A549 (cell line): Measurements from ENCODE around the gene MAP4K2. TPM values are rescaled to one million over a fixed set of nuclear protein-coding genes. Genes with fewer than 3 reads are reported as not detected.

Source experiments
- ATAC-seq, 2 experiments: fragments of 200-7000 bp in 1 of 2; fragments of >200 bp in 1 of 2; cut with Nextera tagmentation in 1 of 2; cut with Tn5 transposase in 1 of 2; 3 replicates each; pipeline versions ENCODE4 v1.8.0 to v1.9.1; 2018 to 2020; ENCODE audit warnings: mild to moderate bottlenecking in 1 of 2, moderate library complexity in 1 of 2
- CTCF ChIA-PET: fragments of 300-600 bp; sonication (Branson Sonifier 250); formaldehyde crosslinking; extraction: SDS; loops from one replicate; lab custom pipeline; 2021; ENCODE audit warnings: antibody characterized with exemption, inconsistent platforms; lab: Yijun Ruan, JAX
- POLR2A ChIA-PET: fragments of 350-600 bp; formaldehyde crosslinking; extraction: SDS; loops from one replicate; lab custom pipeline; 2021; ENCODE audit warnings: antibody characterized with exemption, inconsistent platforms; lab: Yijun Ruan, JAX
- DNase-seq, 2 experiments: peaks; one replicate each; pipeline versions ENCODE4 v3.0.0 to v3.0.0-alpha.2; 2011 to 2016; ENCODE audit warnings: low read depth in 1 of 2, low spot score in 1 of 2
- FAIRE-seq: peaks from 2 replicates; lab custom pipeline; 2011; peaks lifted over from hg19 to GRCh38; lab: Jason Lieb, UNC
- H3K27ac ChIP-seq, 2 experiments: fragments of >200 bp; sonication (Bioruptor Twin); formaldehyde crosslinking; 3 replicates each; pipeline ENCODE4 v1.5.1; 2016 to 2017
- H3K4me1 ChIP-seq: fragments of >200 bp; sonication (Bioruptor Twin); formaldehyde crosslinking; 3 replicates; pipeline ENCODE4 v1.6.1; 2016
- H3K4me2 ChIP-seq: fragments of >200 bp; sonication (Bioruptor Twin); formaldehyde crosslinking; 3 replicates; pipeline ENCODE4 v1.6.1; 2016
- H3K4me3 ChIP-seq: fragments of >200 bp; sonication (Bioruptor Twin); formaldehyde crosslinking; 3 replicates; pipeline ENCODE4 v1.5.1; 2016
- H3K9me3 ChIP-seq: fragments of >200 bp; sonication (Bioruptor Twin); formaldehyde crosslinking; 3 replicates; pipeline ENCODE4 v1.6.1; 2016
- CBX8 ChIP-seq: fragments of 200-600 bp; sonication (generic); IDR thresholded peaks from 2 replicates; pipeline ENCODE4 v1.6.1; 2016
- CEBPB ChIP-seq, 2 experiments: fragments of >200 bp in 1 of 2; sonication (Bioruptor Twin) in 1 of 2; formaldehyde crosslinking in 1 of 2; IDR thresholded peaks; 2 replicates each; pipeline ENCODE4 v1.6.1; 2012 to 2016
- CHD2 ChIP-seq: fragments of 150-350 bp; IDR thresholded peaks from 2 replicates; pipeline ENCODE4 v1.6.1; 2014; ENCODE audit warnings: low read length; ENCODE audit not compliant: partially characterized antibody
- FOSB ChIP-seq: fragments of 250-450 bp; sonication (Bioruptor Pico); IDR thresholded peaks from 2 replicates; pipeline ENCODE4 v1.5.0; 2020; ENCODE audit warnings: mild to moderate bottlenecking, moderate library complexity
- FOXS1 ChIP-seq: fragments of 250-450 bp; sonication (Bioruptor Pico); IDR thresholded peaks from 2 replicates; pipeline ENCODE4 v1.5.0; 2020; ENCODE audit warnings: mild to moderate bottlenecking, moderate library complexity
- GATA3 ChIP-seq: IDR thresholded peaks from 2 replicates; pipeline ENCODE4 v1.6.1; 2012; ENCODE audit warnings: borderline replicate concordance
- HEYL ChIP-seq: fragments of 250-450 bp; sonication (Bioruptor Pico); IDR thresholded peaks from 2 replicates; pipeline ENCODE4 v1.8.0; 2021; ENCODE audit warnings: mild to moderate bottlenecking, moderate library complexity
- HOXA7 ChIP-seq: fragments of 250-450 bp; sonication (Bioruptor Pico); IDR thresholded peaks from 2 replicates; pipeline ENCODE4 v1.5.0; 2020; ENCODE audit warnings: mild to moderate bottlenecking, moderate library complexity
- HOXB5 ChIP-seq: fragments of 250-450 bp; sonication (Bioruptor Pico); IDR thresholded peaks from 2 replicates; pipeline ENCODE4 v1.5.0; 2020; ENCODE audit warnings: mild to moderate bottlenecking, moderate library complexity
- JUNB ChIP-seq: fragments of >200 bp; sonication (Bioruptor Twin); formaldehyde crosslinking; IDR thresholded peaks from 2 replicates; pipeline ENCODE4 v1.6.1; 2016
- KDM1A ChIP-seq: fragments of 200-600 bp; sonication (generic); IDR thresholded peaks from 2 replicates; pipeline ENCODE4 v1.6.1; 2016; ENCODE audit warnings: low read depth, mild to moderate bottlenecking
- KDM5A ChIP-seq: fragments of 200-600 bp; sonication (generic); IDR thresholded peaks from 2 replicates; pipeline ENCODE4 v1.6.1; 2016; ENCODE audit warnings: antibody characterized with exemption, mild to moderate bottlenecking
- MAZ ChIP-seq: fragments of 150-350 bp; IDR thresholded peaks from 2 replicates; pipeline ENCODE4 v1.6.1; 2014; ENCODE audit warnings: antibody characterized with exemption, low read depth, low read length, borderline replicate concordance
- NR3C1 ChIP-seq: fragments of >200 bp; sonication (Bioruptor Twin); formaldehyde crosslinking; IDR thresholded peaks from 3 replicates; pipeline ENCODE4 v1.6.1; 2017
- POLR2A ChIP-seq: IDR thresholded peaks from 2 replicates; pipeline ENCODE4 v1.6.1; 2012; ENCODE audit warnings: mild to moderate bottlenecking, low read length
- RAD21 ChIP-seq, 2 experiments: fragments of >200 bp in 1 of 2; sonication (Bioruptor Twin) in 1 of 2; formaldehyde crosslinking in 1 of 2; IDR thresholded peaks in 1 of 2; conservative IDR thresholded peaks in 1 of 2; 2 replicates in 1 of 2; 3 replicates in 1 of 2; pipeline ENCODE4 v1.6.1; 2012 to 2018; ENCODE audit warnings: inconsistent platforms in 1 of 2
- RNF2 ChIP-seq: fragments of 200-600 bp; sonication (generic); IDR thresholded peaks from 2 replicates; pipeline ENCODE4 v1.6.1; 2016; ENCODE audit warnings: low read depth, mild to moderate bottlenecking, antibody characterized with exemption, moderate library complexity, borderline replicate concordance
- SMC3 ChIP-seq: fragments of >200 bp; sonication (Bioruptor Twin); formaldehyde crosslinking; IDR thresholded peaks from 3 replicates; pipeline ENCODE4 v1.6.1; 2018; ENCODE audit warnings: inconsistent platforms
- SREBF2 ChIP-seq: fragments of 450-650 bp; IDR thresholded peaks from 2 replicates; pipeline ENCODE4 v1.6.1; 2014; ENCODE audit warnings: mild to moderate bottlenecking, moderate library complexity
- TFCP2L1 ChIP-seq: fragments of 250-450 bp; sonication (Bioruptor Pico); IDR thresholded peaks from 2 replicates; pipeline ENCODE4 v1.5.0; 2021; ENCODE audit warnings: mild to moderate bottlenecking
- ZFP36 ChIP-seq: fragments of 450-650 bp; IDR thresholded peaks from 2 replicates; pipeline ENCODE4 v1.6.1; 2014; ENCODE audit warnings: borderline replicate concordance; ENCODE audit not compliant: partially characterized antibody
- ZNF302 ChIP-seq: fragments of 250-450 bp; sonication (Bioruptor Pico); IDR thresholded peaks from 2 replicates; pipeline ENCODE4 v1.9.0; 2021; ENCODE audit warnings: inconsistent platforms, mild to moderate bottlenecking, moderate library complexity
- ZSCAN20 ChIP-seq: fragments of 250-450 bp; sonication (Bioruptor Pico); IDR thresholded peaks from 2 replicates; pipeline ENCODE4 v1.8.0; 2022; ENCODE audit warnings: mild to moderate bottlenecking, moderate library complexity
- WGBS: methylation state at CpG from one replicate; pipeline ENCODE4 v1.1.6; 2017; ENCODE audit errors: missing lambda C conversion rate; 5-methylcytosine and 5-hydroxymethylcytosine counted together
- polyA plus RNA-seq, 4 experiments: library from polyadenylated mRNA; depleted of rRNA in 3 of 4; stranded (reverse); fragments of >200 nt; fragmentation: RNase III in 1 of 4; extraction: RNeasy Plus Mini Kit Qiagen cat#74134 plus additional on column Dnase treatment in 1 of 4; gene quantifications; 2 replicates in 3 of 4; 3 replicates in 1 of 4; pipeline ENCODE4 v1.2.3, GENCODE V29; 2011 to 2017
- TF ChIP-seq, protein P1 (sequence below): IDR thresholded peaks from 2 replicates; pipeline ENCODE4 v1.6.1; 2012
- TF ChIP-seq, protein P2 (sequence below): fragments of 150-350 bp; IDR thresholded peaks from 2 replicates; pipeline ENCODE4 v1.6.1; 2014; ENCODE audit warnings: low read depth, mild to moderate bottlenecking, low read length
- TF ChIP-seq, protein P3 (sequence below): fragments of >200 bp; sonication (Bioruptor Twin); formaldehyde crosslinking; IDR thresholded peaks from 3 replicates; pipeline ENCODE4 v1.6.1; 2016
- TF ChIP-seq, protein P4 (sequence below): IDR thresholded peaks from 2 replicates; pipeline ENCODE4 v1.6.1; 2012; ENCODE audit warnings: low read depth, borderline replicate concordance
- TF ChIP-seq, protein P5 (sequence below): fragments of 200-600 bp; sonication (generic); IDR thresholded peaks from 2 replicates; pipeline ENCODE4 v1.6.1; 2016; ENCODE audit warnings: antibody characterized with exemption, mild to moderate bottlenecking, moderate library complexity

The MAP4K2 gene
- polyA plus RNA-seq, 2 of the 4 experiments (the other 2 are of a cell fraction): 9.4 to 9.9 TPM

DNA sequence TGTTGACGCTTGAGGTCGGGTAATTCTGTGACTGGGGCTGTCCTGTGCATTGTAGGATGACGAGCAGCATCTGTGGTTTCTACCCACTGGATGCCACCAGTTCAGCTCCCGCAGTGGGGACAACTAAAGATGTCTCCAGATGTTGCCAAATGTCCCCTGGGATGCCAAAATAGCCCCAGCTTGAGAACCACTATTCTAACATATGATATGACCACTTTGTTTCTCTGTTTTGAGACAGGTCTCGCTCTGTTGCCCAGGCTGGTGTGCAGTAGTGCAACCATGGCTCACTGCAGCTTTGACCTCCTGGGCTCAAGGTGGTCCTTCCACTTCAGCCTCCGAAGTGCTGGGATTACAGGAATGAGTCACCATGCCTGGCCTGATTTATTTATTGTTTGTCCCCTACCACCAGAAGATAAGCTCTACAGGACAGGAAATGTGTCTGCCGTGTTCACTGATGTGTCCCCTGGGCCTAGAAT is 11.7 kb upstream of the MAP4K2 start:
- Histone ChIP-seq H3K4me3 (no peak overlapping the region), H3K9me3 (no peaks in the 10 kb centered on the region), H3K4me2 (no peak overlapping the region), H3K27ac (no peak overlapping the region), H3K4me1 (peaks cover 3% of the 10 kb centered on the region; the same call in 1 of the 3 replicates)
- WGBS: 57% methylated on average over 7 of the region's 7 CpGs
- no peak for TF ChIP-seq KDM5A
- no peak for TF ChIP-seq KDM1A
- TF ChIP-seq, protein P1, sequence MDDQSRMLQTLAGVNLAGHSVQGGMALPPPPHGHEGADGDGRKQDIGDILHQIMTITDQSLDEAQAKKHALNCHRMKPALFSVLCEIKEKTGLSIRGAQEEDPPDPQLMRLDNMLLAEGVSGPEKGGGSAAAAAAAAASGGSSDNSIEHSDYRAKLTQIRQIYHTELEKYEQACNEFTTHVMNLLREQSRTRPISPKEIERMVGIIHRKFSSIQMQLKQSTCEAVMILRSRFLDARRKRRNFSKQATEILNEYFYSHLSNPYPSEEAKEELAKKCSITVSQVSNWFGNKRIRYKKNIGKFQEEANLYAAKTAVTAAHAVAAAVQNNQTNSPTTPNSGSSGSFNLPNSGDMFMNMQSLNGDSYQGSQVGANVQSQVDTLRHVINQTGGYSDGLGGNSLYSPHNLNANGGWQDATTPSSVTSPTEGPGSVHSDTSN: no peak
- TF ChIP-seq ZFP36: no peak
- TF ChIP-seq, protein P2, sequence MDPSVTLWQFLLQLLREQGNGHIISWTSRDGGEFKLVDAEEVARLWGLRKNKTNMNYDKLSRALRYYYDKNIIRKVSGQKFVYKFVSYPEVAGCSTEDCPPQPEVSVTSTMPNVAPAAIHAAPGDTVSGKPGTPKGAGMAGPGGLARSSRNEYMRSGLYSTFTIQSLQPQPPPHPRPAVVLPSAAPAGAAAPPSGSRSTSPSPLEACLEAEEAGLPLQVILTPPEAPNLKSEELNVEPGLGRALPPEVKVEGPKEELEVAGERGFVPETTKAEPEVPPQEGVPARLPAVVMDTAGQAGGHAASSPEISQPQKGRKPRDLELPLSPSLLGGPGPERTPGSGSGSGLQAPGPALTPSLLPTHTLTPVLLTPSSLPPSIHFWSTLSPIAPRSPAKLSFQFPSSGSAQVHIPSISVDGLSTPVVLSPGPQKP: no peak
- no peak for TF ChIP-seq SREBF2
- no peak for TF ChIP-seq CEBPB (IDR thresholded peaks at IDR 0.05)
- no peak for TF ChIP-seq CBX8
- no peak for TF ChIP-seq RNF2
- TF ChIP-seq CHD2: no peak
- TF ChIP-seq HOXA7 (CRISPR knock-in tag): no peak
- no peak for TF ChIP-seq MAZ
- TF ChIP-seq POLR2A: no peak
- no peak for FAIRE-seq
- ATAC-seq: no peak
- POLR2A ChIA-PET: no interaction called here
- no peak for DNase-seq
- CTCF ChIA-PET: interaction anchor here (0.8 to 1.2 kb wide), 4 partner anchors 10 to 101 kb away, joined by 3 to 4 read pairs (median 3); no protein-coding TSS in a partner anchor

DNA sequence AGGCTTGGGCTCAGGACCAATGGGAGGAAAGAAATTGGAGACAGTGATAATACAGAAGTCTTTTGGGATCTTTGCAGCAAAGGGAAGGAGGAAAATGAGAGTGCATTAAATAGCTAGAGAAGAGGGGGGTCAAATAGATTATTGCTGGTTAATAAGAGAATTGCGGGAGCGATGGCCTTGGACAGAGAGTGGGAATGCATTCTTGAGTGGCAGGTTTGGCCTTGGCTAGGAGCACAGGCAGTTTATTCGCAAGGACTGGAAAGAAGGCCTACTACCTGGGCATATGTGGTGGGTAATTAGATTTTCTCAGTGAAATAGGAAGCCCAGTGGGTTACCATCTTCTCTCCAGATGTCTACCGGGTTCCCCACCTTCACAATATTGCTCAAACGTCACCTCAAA is 10.8 kb upstream of the MAP4K2 start:
- ChIA-PET CTCF (interaction anchor here (0.6 to 1.5 kb wide), 4 partner anchors 11 to 1089 kb away, joined by 3 to 5 read pairs (median 4); no protein-coding TSS in a partner anchor), POLR2A (no interaction called here)
- no peaks in the 10 kb centered on the region for H3K9me3 ChIP-seq
- no peak for TF ChIP-seq TFCP2L1 (CRISPR knock-in tag)
- no peak for TF ChIP-seq GATA3
- TF ChIP-seq FOXS1 (CRISPR knock-in tag): no peak
- TF ChIP-seq CHD2: no peak
- no peak for TF ChIP-seq ZSCAN20 (CRISPR knock-in tag)
- TF ChIP-seq, protein P3, sequence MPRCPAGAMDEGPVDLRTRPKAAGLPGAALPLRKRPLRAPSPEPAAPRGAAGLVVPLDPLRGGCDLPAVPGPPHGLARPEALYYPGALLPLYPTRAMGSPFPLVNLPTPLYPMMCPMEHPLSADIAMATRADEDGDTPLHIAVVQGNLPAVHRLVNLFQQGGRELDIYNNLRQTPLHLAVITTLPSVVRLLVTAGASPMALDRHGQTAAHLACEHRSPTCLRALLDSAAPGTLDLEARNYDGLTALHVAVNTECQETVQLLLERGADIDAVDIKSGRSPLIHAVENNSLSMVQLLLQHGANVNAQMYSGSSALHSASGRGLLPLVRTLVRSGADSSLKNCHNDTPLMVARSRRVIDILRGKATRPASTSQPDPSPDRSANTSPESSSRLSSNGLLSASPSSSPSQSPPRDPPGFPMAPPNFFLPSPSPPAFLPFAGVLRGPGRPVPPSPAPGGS: no peak
- TF ChIP-seq HOXB5 (CRISPR knock-in tag): no peak
- TF ChIP-seq CBX8: no peak
- TF ChIP-seq, protein P4, sequence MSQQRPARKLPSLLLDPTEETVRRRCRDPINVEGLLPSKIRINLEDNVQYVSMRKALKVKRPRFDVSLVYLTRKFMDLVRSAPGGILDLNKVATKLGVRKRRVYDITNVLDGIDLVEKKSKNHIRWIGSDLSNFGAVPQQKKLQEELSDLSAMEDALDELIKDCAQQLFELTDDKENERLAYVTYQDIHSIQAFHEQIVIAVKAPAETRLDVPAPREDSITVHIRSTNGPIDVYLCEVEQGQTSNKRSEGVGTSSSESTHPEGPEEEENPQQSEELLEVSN: no peak
- TF ChIP-seq FOSB: no peak
- no peak for TF ChIP-seq JUNB
- TF ChIP-seq HEYL: no peak
- TF ChIP-seq, protein P5, sequence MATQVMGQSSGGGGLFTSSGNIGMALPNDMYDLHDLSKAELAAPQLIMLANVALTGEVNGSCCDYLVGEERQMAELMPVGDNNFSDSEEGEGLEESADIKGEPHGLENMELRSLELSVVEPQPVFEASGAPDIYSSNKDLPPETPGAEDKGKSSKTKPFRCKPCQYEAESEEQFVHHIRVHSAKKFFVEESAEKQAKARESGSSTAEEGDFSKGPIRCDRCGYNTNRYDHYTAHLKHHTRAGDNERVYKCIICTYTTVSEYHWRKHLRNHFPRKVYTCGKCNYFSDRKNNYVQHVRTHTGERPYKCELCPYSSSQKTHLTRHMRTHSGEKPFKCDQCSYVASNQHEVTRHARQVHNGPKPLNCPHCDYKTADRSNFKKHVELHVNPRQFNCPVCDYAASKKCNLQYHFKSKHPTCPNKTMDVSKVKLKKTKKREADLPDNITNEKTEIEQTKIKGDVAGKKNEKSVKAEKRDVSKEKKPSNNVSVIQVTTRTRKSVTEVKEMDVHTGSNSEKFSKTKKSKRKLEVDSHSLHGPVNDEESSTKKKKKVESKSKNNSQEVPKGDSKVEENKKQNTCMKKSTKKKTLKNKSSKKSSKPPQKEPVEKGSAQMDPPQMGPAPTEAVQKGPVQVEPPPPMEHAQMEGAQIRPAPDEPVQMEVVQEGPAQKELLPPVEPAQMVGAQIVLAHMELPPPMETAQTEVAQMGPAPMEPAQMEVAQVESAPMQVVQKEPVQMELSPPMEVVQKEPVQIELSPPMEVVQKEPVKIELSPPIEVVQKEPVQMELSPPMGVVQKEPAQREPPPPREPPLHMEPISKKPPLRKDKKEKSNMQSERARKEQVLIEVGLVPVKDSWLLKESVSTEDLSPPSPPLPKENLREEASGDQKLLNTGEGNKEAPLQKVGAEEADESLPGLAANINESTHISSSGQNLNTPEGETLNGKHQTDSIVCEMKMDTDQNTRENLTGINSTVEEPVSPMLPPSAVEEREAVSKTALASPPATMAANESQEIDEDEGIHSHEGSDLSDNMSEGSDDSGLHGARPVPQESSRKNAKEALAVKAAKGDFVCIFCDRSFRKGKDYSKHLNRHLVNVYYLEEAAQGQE: no peak
- no peak for TF ChIP-seq NR3C1
- no peak for TF ChIP-seq POLR2A
- no peak for TF ChIP-seq ZNF302 (CRISPR knock-in tag)
- no peak for TF ChIP-seq KDM1A
- no peak for TF ChIP-seq RAD21 (conservative IDR thresholded peaks at IDR 0.05 in 1 of 2, IDR thresholded peaks at IDR 0.05 in 1 of 2)
- no peak for TF ChIP-seq SMC3
- DNase-seq: no peak
- no peak overlapping the region for H3K4me2 ChIP-seq
- H3K27ac ChIP-seq: no peak overlapping the region
- 76% methylated on average over 5 of the region's 5 CpGs for WGBS
- no peak for ATAC-seq
- H3K4me3 ChIP-seq: no peak overlapping the region
- FAIRE-seq: no peak
- H3K4me1 ChIP-seq: peaks cover 9% of the 10 kb centered on the region; the same call in 2 of the 3 replicates
